ENCODE results near the gene SMTNL1.

GRCh38 chr11:57584341-57584740 is 46.9 kb downstream of the SMTNL1 start:
- TF ChIP-seq CTCF (IDR thresholded peaks at IDR 0.05) (no peak), POLR2A (IDR thresholded peaks at IDR 0.05) (no peak)

Data from right lobe of liver (tissue), 4 donors.